H1 (cell line): ENCODE results near the gene MAP2K5. TPM values are rescaled to one million over a fixed set of nuclear protein-coding genes. Genes with fewer than 3 reads are reported as not detected.

Experiments
- CTCF ChIA-PET: fragments of 300-600 bp; sonication (Branson Sonifier 250); formaldehyde crosslinking; loops from one replicate; lab custom pipeline; 2021; ENCODE audit not compliant: partially characterized antibody; lab: Charles Lee
- POLR2A ChIA-PET: fragments of 300-600 bp; sonication (Branson Sonifier 250); formaldehyde crosslinking; loops from one replicate; lab custom pipeline; 2021; ENCODE audit warnings: inconsistent platforms; ENCODE audit not compliant: partially characterized antibody; lab: Charles Lee
- DNase-seq, 2 experiments: peaks; one replicate each; pipeline versions ENCODE4 v3.0.0 to v3.0.0-alpha.2; 2010 to 2022; ENCODE audit warnings: low spot score in 2 of 2, low read depth in 1 of 2, mixed read lengths in 1 of 2
- FAIRE-seq: peaks from 2 replicates; lab custom pipeline; 2011; peaks lifted over from hg19 to GRCh38; lab: Jason Lieb, UNC
- H2AFZ ChIP-seq: 2 replicates; pipeline ENCODE4 v1.8.1; 2012; ENCODE audit warnings: low read length, inconsistent platforms
- H2AK5ac ChIP-seq: 2 replicates; pipeline ENCODE4 v1.6.1; 2013; ENCODE audit warnings: low read depth, low read length
- H2BK120ac ChIP-seq: replicated peaks from 2 replicates; pipeline ENCODE3; 2013; ENCODE audit warnings: low read depth, low read length, inconsistent platforms
- H2BK12ac ChIP-seq: 2 replicates; pipeline ENCODE4 v1.6.1; 2013; ENCODE audit warnings: low read depth, low read length
- H2BK15ac ChIP-seq: 2 replicates; pipeline ENCODE4 v1.6.1; 2013; ENCODE audit warnings: low read length
- H2BK20ac ChIP-seq: 2 replicates; pipeline ENCODE4 v1.6.1; 2013; ENCODE audit warnings: low read length
- H2BK5ac ChIP-seq: 2 replicates; pipeline ENCODE4 v1.6.1; 2013; ENCODE audit warnings: low read depth, low read length
- H3K14ac ChIP-seq: 2 replicates; pipeline ENCODE4 v1.6.1; 2013; ENCODE audit warnings: inconsistent platforms; ENCODE audit not compliant: insufficient read length
- H3K18ac ChIP-seq: 2 replicates; pipeline ENCODE4 v1.6.1; 2013; ENCODE audit warnings: low read length; ENCODE audit errors: extremely low read depth
- H3K23ac ChIP-seq: 2 replicates; pipeline ENCODE4 v1.6.1; 2013; ENCODE audit warnings: inconsistent platforms; ENCODE audit not compliant: insufficient read length
- H3K23me2 ChIP-seq: 2 replicates; pipeline ENCODE4 v1.6.1; 2013; ENCODE audit warnings: low read depth, low read length
- H3K27ac ChIP-seq: 2 replicates; pipeline ENCODE4 v1.6.1; 2011; ENCODE audit warnings: low read depth, low read length, inconsistent platforms
- H3K27me3 ChIP-seq, 4 experiments: replicated peaks in 1 of 4; 1 replicate in 1 of 4; 2 replicates in 3 of 4; pipeline versions ENCODE4 v1.6.1 to v1.8.1; 2011 to 2013; ENCODE audit warnings: low read length in 3 of 4, mild to moderate bottlenecking in 3 of 4, inconsistent platforms in 2 of 4, mixed read lengths in 2 of 4, moderate library complexity in 1 of 4; ENCODE audit not compliant: control insufficient read depth in 3 of 4, insufficient read depth in 3 of 4; ENCODE audit errors: extremely low read depth in 1 of 4
- H3K36me3 ChIP-seq, 4 experiments: 2 replicates each; pipeline versions ENCODE4 v1.6.1 to v1.8.1; 2011 to 2013; ENCODE audit warnings: mild to moderate bottlenecking in 4 of 4, low read length in 3 of 4, moderate library complexity in 2 of 4, control low read depth in 1 of 4, inconsistent platforms in 1 of 4; ENCODE audit not compliant: insufficient read depth in 4 of 4, control insufficient read depth in 2 of 4
- H3K4ac ChIP-seq: replicated peaks from 2 replicates; pipeline ENCODE3; 2013; ENCODE audit warnings: low read length, low read depth, mixed read lengths, inconsistent platforms; ENCODE audit not compliant: insufficient read length
- H3K4me1 ChIP-seq, 4 experiments: replicated peaks in 1 of 4; 1 replicate in 1 of 4; 2 replicates in 3 of 4; pipeline versions ENCODE4 v1.6.1 to v1.8.1; 2011 to 2013; ENCODE audit warnings: low read length in 3 of 4, inconsistent platforms in 2 of 4, mixed read lengths in 1 of 4; ENCODE audit not compliant: insufficient read depth in 4 of 4, control insufficient read depth in 3 of 4
- H3K4me2 ChIP-seq, 2 experiments: 2 replicates each; pipeline versions ENCODE4 v1.6.1 to v1.8.1; 2011 to 2013; ENCODE audit warnings: low read depth in 2 of 2, low read length in 2 of 2, control low read depth in 1 of 2, inconsistent platforms in 1 of 2, mild to moderate bottlenecking in 1 of 2; ENCODE audit not compliant: insufficient read depth in 1 of 2
- H3K4me3 ChIP-seq, 4 experiments: fragments of 200-600, 300-600 bp in 1 of 4; sonication (generic), shearing (Covaris generic), sonication (Bioruptor Twin) in 1 of 4; 2 replicates each; pipeline versions ENCODE4 v1.5.1 to v1.8.1; 2011 to 2016; ENCODE audit warnings: low read length in 4 of 4, low read depth in 3 of 4, control low read depth in 2 of 4, inconsistent platforms in 2 of 4, mild to moderate bottlenecking in 2 of 4, mixed read lengths in 1 of 4, moderate library complexity in 1 of 4; ENCODE audit not compliant: insufficient read depth in 2 of 4; ENCODE audit errors: extremely low read depth in 1 of 4
- H3K56ac ChIP-seq: replicated peaks from 2 replicates; pipeline ENCODE3; 2013; ENCODE audit warnings: low read depth, mild to moderate bottlenecking, mixed read lengths, low read length, inconsistent platforms; ENCODE audit not compliant: insufficient read length
- H3K79me1 ChIP-seq: 2 replicates; pipeline ENCODE4 v1.6.1; 2013; ENCODE audit warnings: low read depth, low read length, control low read depth
- H3K79me2 ChIP-seq, 2 experiments: 2 replicates each; pipeline versions ENCODE4 v1.6.1 to v1.8.1; 2012 to 2013; ENCODE audit warnings: low read length in 2 of 2, mild to moderate bottlenecking in 2 of 2, inconsistent platforms in 1 of 2; ENCODE audit not compliant: insufficient read depth in 2 of 2, control insufficient read depth in 1 of 2
- H3K9ac ChIP-seq, 4 experiments: replicated peaks in 1 of 4; 1 replicate in 1 of 4; 2 replicates in 3 of 4; pipeline versions ENCODE4 v1.6.1 to v1.8.1; 2011 to 2013; ENCODE audit warnings: low read depth in 3 of 4, low read length in 3 of 4, control low read depth in 2 of 4, mild to moderate bottlenecking in 2 of 4, moderate library complexity in 2 of 4, inconsistent platforms in 1 of 4; ENCODE audit errors: extremely low read depth in 1 of 4
- H3K9me3 ChIP-seq, 2 experiments: 2 replicates each; pipeline versions ENCODE4 v1.6.1 to v1.8.1; 2012 to 2013; ENCODE audit warnings: mild to moderate bottlenecking in 2 of 2, moderate library complexity in 2 of 2, control low read depth in 1 of 2, inconsistent platforms in 1 of 2, low read depth in 1 of 2, low read length in 1 of 2, mixed read lengths in 1 of 2; ENCODE audit not compliant: insufficient read depth in 2 of 2
- H4K20me1 ChIP-seq, 2 experiments: replicated peaks in 1 of 2; 2 replicates each; pipeline versions ENCODE3 to v1.8.1; 2011 to 2013; ENCODE audit warnings: inconsistent platforms in 2 of 2, low read length in 2 of 2, mild to moderate bottlenecking in 1 of 2; ENCODE audit not compliant: insufficient read depth in 2 of 2, control insufficient read depth in 1 of 2
- H4K5ac ChIP-seq: 2 replicates; pipeline ENCODE4 v1.6.1; 2013; ENCODE audit warnings: low read length, low read depth, mixed read lengths, inconsistent platforms; ENCODE audit not compliant: insufficient read length
- H4K8ac ChIP-seq: 2 replicates; pipeline ENCODE4 v1.8.0; 2013; ENCODE audit warnings: mild to moderate bottlenecking, moderate library complexity, low read length, inconsistent platforms; ENCODE audit not compliant: insufficient read depth; ENCODE audit errors: extremely low read depth
- H4K91ac ChIP-seq: replicated peaks from 2 replicates; pipeline ENCODE3; 2013; ENCODE audit warnings: low read length, mixed read lengths, inconsistent platforms; ENCODE audit not compliant: insufficient read length
- FOSL1 ChIP-seq: IDR thresholded peaks from 2 replicates; pipeline ENCODE4 v1.6.1; 2011; ENCODE audit warnings: mild to moderate bottlenecking, low read depth, low read length, moderate library complexity; ENCODE audit not compliant: insufficient read depth
- POU5F1 ChIP-seq: IDR thresholded peaks from 2 replicates; pipeline ENCODE4 v1.6.1; 2011; ENCODE audit warnings: low read depth, mild to moderate bottlenecking, low read length, moderate library complexity
- RBBP5 ChIP-seq: IDR thresholded peaks from 2 replicates; pipeline ENCODE4 v1.7.1; 2012; ENCODE audit warnings: low read depth, mild to moderate bottlenecking, inconsistent platforms, low read length, moderate library complexity, borderline replicate concordance
- RXRA ChIP-seq: IDR thresholded peaks from 2 replicates; pipeline ENCODE4 v1.6.1; 2011; ENCODE audit warnings: low read depth, mild to moderate bottlenecking, low read length, moderate library complexity; ENCODE audit not compliant: insufficient read depth
- WGBS, 2 experiments: shearing (Covaris generic) in 1 of 2; methylation state at CpG; one replicate each; pipeline versions ENCODE4 v1.1.6 to v1.1.7; 2013 to 2015; ENCODE audit warnings: low lambda C conversion rate in 2 of 2, mixed read lengths in 2 of 2, inconsistent platforms in 1 of 2, low coverage in 1 of 2, missing lambda C conversion rate in 1 of 2; ENCODE audit not compliant: insufficient replicate concordance in 2 of 2, insufficient coverage in 1 of 2, insufficient read length in 1 of 2; ENCODE audit errors: extremely low coverage in 1 of 2, missing lambda C conversion rate in 1 of 2; 5-methylcytosine and 5-hydroxymethylcytosine counted together
- polyA plus RNA-seq, 7 experiments: library from polyadenylated mRNA; depleted of rRNA in 3 of 7; stranded (reverse) in 5 of 7; unstranded in 2 of 7; fragments of >200 nt in 5 of 7; fragments of 200-250 nt in 2 of 7; gene quantifications; 1 replicate in 5 of 7; 2 replicates in 1 of 7; 4 replicates in 1 of 7; pipeline versions ENCODE4 v1.2.1 to v1.2.3, GENCODE V29; 2011 to 2013; ENCODE audit warnings: missing spikeins in 2 of 7, mixed read lengths in 2 of 7
- total RNA-seq: library from RNA; stranded (reverse); fragmentation: NEBNext Ultra II Directional; extraction: Animal tissue kit (Norgen Biotek cat#: 25700); gene quantifications from 2 replicates; pipeline ENCODE4 v1.2.1, GENCODE V29; 2021
- TF ChIP-seq, protein P1 (sequence below): IDR thresholded peaks from 2 replicates; pipeline ENCODE4 v1.6.1; 2012; ENCODE audit warnings: inconsistent platforms

The MAP2K5 gene
- total and polyA plus RNA-seq, 2 of the 8 experiments (the other 6 are each of a cell fraction or from before 2014, with no cell fraction given): 4.4 to 15.8 TPM

DNA sequence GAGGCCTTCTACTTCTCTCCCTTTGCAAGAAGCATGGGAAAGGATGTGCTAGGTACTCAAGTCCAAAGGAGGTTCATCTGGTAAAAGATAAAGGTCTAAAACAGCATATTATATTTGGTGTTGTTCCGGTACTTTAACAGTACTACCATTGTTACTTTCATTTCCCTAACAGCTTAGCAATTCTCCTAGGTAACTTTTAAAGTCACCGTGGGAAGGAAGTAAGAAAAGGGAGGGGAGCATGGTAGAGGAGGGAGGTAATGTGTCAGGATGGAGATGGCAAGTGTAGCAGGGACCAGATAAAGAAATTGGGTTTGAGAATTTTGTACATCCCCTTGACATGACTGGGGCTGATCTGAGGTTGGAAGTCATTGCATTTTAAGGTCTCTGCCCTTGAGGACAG, 193.4 kb downstream of the MAP2K5 start:
- H3K23ac ChIP-seq: no peak overlapping the region
- no peak overlapping the region for H3K4me2 ChIP-seq
- no peak overlapping the region for H2BK5ac ChIP-seq
- H3K14ac ChIP-seq: no peak overlapping the region
- peaks cover 3 to 10% (median 10%) of the 10 kb centered on the region in 4 experiments; a peak in 5 of 7 replicates for H3K4me1 ChIP-seq
- no peak overlapping the region for H3K56ac ChIP-seq
- H2AFZ ChIP-seq: no peak overlapping the region
- H3K36me3 ChIP-seq: no peaks in the 10 kb centered on the region
- no peak overlapping the region for H3K18ac ChIP-seq
- H3K4ac ChIP-seq: no peak overlapping the region
- no peaks in the 10 kb centered on the region; the same call in 1 of the 2 replicates for H3K79me1 ChIP-seq
- H2BK20ac ChIP-seq: no peak overlapping the region
- no peaks in the 10 kb centered on the region for H3K79me2 ChIP-seq
- no peaks in the 10 kb centered on the region for H3K27me3 ChIP-seq
- no peaks in the 10 kb centered on the region for H4K20me1 ChIP-seq
- no peak for DNase-seq
- H4K8ac ChIP-seq: no peak overlapping the region
- no peak overlapping the region for H4K5ac ChIP-seq
- H3K9ac ChIP-seq: no peak overlapping the region
- H3K27ac ChIP-seq: no peak overlapping the region
- no peak overlapping the region for H4K91ac ChIP-seq
- ChIA-PET POLR2A (no interaction called here), CTCF (interaction anchor here (0.8 to 1.5 kb wide), 2 partner anchors 22 to 57 kb away, joined by 3 read pairs; no protein-coding TSS in a partner anchor)
- no peak overlapping the region for H2AK5ac ChIP-seq
- FAIRE-seq: no peak
- 25% methylated on average over 2 of the region's 2 CpGs; no CpG with 5 or more reads in 1 of the 2 experiments for WGBS, 2 experiments
- H3K4me3 ChIP-seq: no peak overlapping the region
- no peak overlapping the region for H2BK12ac ChIP-seq
- no peak overlapping the region for H2BK120ac ChIP-seq
- no peak overlapping the region for H2BK15ac ChIP-seq
- H3K9me3 ChIP-seq: no peaks in the 10 kb centered on the region
- no peaks in the 10 kb centered on the region for H3K23me2 ChIP-seq
- TF ChIP-seq RXRA (no peak), RBBP5 (no peak), FOSL1 (no peak), POU5F1 (no peak)
- TF ChIP-seq, protein P1, sequence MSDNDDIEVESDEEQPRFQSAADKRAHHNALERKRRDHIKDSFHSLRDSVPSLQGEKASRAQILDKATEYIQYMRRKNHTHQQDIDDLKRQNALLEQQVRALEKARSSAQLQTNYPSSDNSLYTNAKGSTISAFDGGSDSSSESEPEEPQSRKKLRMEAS: no peak
